Measurements from ENCODE around the gene POMT2.

Gene POMT2

GRCh38 chr14:77238356-77238755, 82.3 kb downstream of the POMT2 start:
- DNase-seq (ENCODE audit: low spot score) = peak; percentile 11

GRCh38 chr14:77236814-77237213, 83.9 kb downstream of the POMT2 start:
- DNase-seq (ENCODE audit: low spot score) = no peak

- no peak for DNase-seq (ENCODE audit: low spot score)
Measured at GRCh38 chr14:77231721-77232120, 89.0 kb downstream of the POMT2 start.

- no peak for DNase-seq (ENCODE audit: low spot score)
Measured at GRCh38 chr14:77230914-77231313, 89.8 kb downstream of the POMT2 start.

- no peak for DNase-seq (ENCODE audit: low spot score)
Measured at GRCh38 chr14:77228056-77228455, 92.6 kb downstream of the POMT2 start.

- DNase-seq (ENCODE audit: low spot score) = no peak
Measured at GRCh38 chr14:77225892-77226557, 94.7 kb downstream of the POMT2 start.

GRCh38 chr14:77225254-77225653, 95.4 kb downstream of the POMT2 start:
- DNase-seq (ENCODE audit: low spot score) = no peak
